ENCODE measurements around the gene MISP.

MISP gene

DNA sequence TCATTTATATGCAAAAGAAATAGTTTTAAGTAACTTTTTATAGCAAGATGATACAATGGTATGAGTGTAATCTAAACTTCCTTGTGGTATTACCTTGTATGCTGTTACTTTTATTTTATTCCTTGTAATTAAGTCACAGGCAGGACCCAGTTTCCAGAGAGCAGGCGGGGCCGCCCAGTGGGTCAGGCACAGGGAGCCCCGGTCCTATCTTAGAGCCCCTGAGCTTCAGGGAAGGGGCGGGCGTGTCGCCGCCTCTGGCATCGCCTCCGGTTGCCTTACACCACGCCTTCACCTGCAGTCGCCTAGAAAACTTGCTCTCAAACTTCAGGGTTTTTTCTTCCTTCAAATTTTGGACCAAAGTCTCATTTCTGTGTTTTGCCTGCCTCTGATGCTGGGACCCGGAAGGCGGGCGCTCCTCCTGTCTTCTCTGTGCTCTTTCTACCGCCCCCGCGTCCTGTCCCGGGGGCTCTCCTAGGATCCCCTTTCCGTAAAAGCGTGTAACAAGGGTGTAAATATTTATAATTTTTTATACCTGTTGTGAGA, 60.7 kb downstream of the MISP start:
- no peak for DNase-seq

DNA sequence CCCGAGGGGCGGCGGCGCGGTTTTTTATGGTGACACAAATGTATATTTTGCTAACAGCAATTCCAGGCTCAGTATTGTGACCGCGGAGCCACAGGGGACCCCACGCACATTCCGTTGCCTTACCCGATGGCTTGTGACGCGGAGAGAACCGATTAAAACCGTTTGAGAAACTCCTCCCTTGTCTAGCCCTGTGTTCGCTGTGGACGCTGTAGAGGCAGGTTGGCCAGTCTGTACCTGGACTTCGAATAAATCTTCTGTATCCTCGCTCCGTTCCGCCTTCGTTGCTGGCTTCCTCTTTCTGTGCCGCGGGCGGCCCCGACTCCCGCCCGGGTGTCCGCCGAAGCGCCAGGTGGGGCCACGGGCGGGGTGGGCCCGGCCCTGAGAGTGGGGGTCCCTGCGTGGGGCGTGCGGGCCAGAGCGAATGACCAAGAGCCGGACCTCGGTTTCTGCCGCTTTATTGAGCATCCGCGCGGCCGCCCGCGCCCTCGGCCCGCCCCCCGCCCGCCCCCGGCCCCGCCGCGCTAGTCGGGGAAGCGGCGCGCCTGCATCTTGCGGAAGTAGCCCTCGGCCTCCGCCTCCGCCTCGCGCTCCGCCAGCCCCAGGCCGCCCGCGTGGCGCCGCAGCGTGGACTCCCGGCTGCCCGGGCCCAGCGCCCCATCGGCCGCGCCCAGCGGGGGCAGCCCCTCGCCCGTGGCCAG, 61.3 kb downstream of the MISP start:
- DNase-seq = no peak

DNA sequence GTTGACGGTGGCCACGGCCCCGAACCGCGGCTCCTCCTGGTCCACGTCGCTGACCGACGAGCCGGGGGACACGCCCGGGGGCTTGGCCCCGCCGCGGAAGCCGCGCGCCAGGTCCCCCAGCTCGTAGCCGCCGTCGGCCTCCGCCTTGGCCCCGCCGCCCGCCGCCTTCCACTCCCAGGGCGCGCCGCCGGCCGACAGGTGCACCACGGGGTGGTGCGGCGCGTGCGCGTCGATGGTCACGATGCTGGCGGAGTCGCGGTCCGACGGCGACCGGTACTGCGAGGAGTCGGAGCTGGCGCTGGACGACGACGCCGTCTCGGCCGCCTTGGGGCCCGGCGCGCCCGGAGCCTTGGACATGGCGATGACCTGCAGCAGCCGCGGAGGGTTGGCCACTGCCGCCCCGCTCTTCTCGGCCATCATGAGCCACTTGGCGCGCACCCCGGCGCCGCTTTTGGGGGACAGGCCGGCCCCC, 61.9 kb downstream of the MISP start:
- no peak for DNase-seq

DNA sequence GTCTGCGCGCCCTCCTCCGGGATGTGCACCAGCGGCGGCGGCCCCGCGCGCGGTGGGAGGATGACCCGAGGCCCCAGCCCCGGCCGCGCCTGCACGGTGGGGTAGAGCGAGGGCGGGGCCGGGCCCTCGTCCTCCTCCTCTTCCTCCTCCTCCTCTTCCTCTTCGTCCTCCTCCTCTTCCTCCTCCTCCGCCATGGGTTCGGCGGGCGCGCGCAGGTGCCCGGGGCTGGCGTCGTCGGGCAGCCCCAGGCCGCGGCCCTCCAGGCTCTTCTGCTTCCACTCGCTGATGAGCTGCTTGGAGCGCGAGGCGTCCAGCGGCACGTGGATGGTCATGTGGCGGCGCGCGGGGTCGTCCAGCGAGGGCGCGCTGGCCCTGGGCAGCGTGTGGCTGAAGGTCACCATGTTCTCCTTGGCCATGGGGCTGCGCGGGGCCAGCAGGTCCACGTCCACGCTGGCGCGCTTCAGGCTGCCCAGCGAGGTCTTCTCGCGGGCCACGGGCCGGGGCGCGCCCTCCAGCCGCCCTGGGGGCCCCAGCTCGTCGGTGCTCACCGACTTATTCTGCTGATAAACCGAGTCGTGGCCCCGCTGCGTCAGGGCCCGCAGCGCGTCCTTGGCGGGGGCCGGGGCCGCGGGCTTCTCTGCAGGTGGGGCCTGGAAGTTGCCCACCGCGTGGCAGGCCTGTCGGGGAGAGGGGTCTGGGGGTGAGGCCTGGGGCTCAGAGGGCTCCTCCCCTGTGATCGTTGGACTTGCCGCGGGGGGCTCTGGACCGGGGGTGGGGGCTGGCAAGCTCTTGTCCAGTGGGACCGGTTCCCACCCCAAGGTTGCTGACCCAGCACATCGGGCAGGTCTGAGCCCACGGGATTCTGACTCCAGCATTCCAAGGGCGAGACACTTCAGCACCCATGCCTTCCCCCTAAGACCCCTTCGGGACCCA, 62.6 kb downstream of the MISP start:
- no peak for DNase-seq
